Measurements from ENCODE around the gene TXNRD2.

DNA sequence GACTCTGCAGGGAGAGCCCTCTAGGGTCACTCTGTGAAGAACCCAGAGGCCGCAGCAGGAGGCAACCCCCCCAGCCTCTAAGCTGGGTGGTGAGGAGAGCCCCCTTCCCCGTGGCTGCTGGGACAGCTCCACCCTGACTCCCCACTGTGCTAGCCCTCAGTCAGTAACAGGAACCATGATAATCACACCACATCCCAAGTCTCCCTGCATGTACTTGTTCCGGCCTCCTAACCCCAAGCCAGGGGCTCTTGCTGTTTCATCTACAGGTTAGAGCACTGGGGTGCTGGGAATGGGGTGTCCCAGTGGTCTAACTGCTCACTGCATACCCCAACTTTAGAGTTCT is 48.1 kb upstream of the TXNRD2 start:
- TF ChIP-seq, protein P1, sequence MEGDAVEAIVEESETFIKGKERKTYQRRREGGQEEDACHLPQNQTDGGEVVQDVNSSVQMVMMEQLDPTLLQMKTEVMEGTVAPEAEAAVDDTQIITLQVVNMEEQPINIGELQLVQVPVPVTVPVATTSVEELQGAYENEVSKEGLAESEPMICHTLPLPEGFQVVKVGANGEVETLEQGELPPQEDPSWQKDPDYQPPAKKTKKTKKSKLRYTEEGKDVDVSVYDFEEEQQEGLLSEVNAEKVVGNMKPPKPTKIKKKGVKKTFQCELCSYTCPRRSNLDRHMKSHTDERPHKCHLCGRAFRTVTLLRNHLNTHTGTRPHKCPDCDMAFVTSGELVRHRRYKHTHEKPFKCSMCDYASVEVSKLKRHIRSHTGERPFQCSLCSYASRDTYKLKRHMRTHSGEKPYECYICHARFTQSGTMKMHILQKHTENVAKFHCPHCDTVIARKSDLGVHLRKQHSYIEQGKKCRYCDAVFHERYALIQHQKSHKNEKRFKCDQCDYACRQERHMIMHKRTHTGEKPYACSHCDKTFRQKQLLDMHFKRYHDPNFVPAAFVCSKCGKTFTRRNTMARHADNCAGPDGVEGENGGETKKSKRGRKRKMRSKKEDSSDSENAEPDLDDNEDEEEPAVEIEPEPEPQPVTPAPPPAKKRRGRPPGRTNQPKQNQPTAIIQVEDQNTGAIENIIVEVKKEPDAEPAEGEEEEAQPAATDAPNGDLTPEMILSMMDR (conservative IDR thresholded peaks at IDR 0.05; ENCODE audit: low read depth, low read length): no peak
- no peak for TF ChIP-seq EZH2 (IDR thresholded peaks at IDR 0.05; ENCODE audit: low read length, unreplicated experiment)

All from PC-3 (cell line).